ENCODE results near the gene SDK1. TPM values are rescaled to one million over a fixed set of nuclear protein-coding genes. Genes with fewer than 3 reads are reported as not detected.

Gene SDK1
- total RNA-seq, 1 donor from 2014 or later, result 0.16 TPM

GRCh38 chr7:4190010-4190981, 889.2 kb downstream of the SDK1 start:
- intact Hi-C loops (cut with micrococcal nuclease), result no loop called here
- no peak for DNase-seq
- H3K36me3 Mint-ChIP-seq (ENCODE audit: low read depth), result no peaks in the 10 kb centered on the region
- no peak overlapping the region for H3K27ac Mint-ChIP-seq
- H3K9me3 Mint-ChIP-seq, result no peaks in the 10 kb centered on the region
- no peaks in the 10 kb centered on the region for H3K4me1 Mint-ChIP-seq
- H3K27me3 Mint-ChIP-seq, result no peaks in the 10 kb centered on the region
- H3K4me3 Mint-ChIP-seq, result no peak overlapping the region

DNA sequence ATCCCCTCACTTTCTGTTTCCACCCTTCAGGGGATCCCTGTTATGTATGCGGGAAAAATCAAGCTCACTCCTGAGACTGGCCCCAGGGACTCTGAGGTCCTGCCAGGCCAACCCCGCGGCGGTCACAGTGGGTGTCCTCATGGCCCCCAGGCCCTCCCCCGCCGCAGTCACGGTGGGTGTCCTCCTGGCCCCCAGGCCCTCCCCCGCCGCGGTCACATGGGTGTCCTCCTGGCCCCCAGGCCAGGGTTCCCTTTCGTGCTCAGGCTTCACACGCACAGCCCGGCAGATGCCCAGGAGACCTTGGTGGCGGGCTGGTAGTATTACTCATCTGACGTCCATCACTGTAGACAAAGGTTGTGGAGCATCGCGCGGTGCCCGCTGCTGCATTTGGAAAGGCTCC, 890.0 kb downstream of the SDK1 start:
- Mint-ChIP-seq H3K27ac (no peak overlapping the region), H3K9me3 (no peaks in the 10 kb centered on the region), H3K36me3 (ENCODE audit: low read depth) (no peaks in the 10 kb centered on the region), H3K4me1 (no peaks in the 10 kb centered on the region), H3K27me3 (no peaks in the 10 kb centered on the region), H3K4me3 (no peak overlapping the region)
- no peak for DNase-seq
- intact Hi-C loops (cut with micrococcal nuclease), result no loop called here

- intact Hi-C loops (cut with micrococcal nuclease), result no loop called here
- no peaks in the 10 kb centered on the region for H3K27me3 Mint-ChIP-seq
- H3K36me3 Mint-ChIP-seq (ENCODE audit: low read depth), result no peaks in the 10 kb centered on the region
- no peak for DNase-seq
- no peaks in the 10 kb centered on the region for H3K9me3 Mint-ChIP-seq
- no peak overlapping the region for H3K4me3 Mint-ChIP-seq
- H3K27ac Mint-ChIP-seq, result no peak overlapping the region
- H3K4me1 Mint-ChIP-seq, result no peaks in the 10 kb centered on the region
Measured at GRCh38 chr7:4191525-4191924, 890.5 kb downstream of the SDK1 start.

GRCh38 chr7:4195660-4196059, 894.6 kb downstream of the SDK1 start:
- intact Hi-C loops (cut with micrococcal nuclease), result no loop called here
- H3K9me3 Mint-ChIP-seq, result no peaks in the 10 kb centered on the region
- H3K4me3 Mint-ChIP-seq, result no peak overlapping the region
- no peak for DNase-seq
- no peak overlapping the region for H3K27ac Mint-ChIP-seq
- H3K36me3 Mint-ChIP-seq (ENCODE audit: low read depth), result no peaks in the 10 kb centered on the region
- no peaks in the 10 kb centered on the region for H3K4me1 Mint-ChIP-seq
- H3K27me3 Mint-ChIP-seq, result no peaks in the 10 kb centered on the region

GRCh38 chr7:4196121-4196819, 895.2 kb downstream of the SDK1 start:
- H3K27me3 Mint-ChIP-seq, result no peaks in the 10 kb centered on the region

GRCh38 chr7:4198301-4198700, 897.2 kb downstream of the SDK1 start:
- H3K36me3 Mint-ChIP-seq (ENCODE audit: low read depth), result no peaks in the 10 kb centered on the region
- no peak for DNase-seq
- H3K27ac Mint-ChIP-seq, result no peak overlapping the region
- no peaks in the 10 kb centered on the region for H3K4me1 Mint-ChIP-seq
- no peak overlapping the region for H3K4me3 Mint-ChIP-seq
- intact Hi-C loops (cut with micrococcal nuclease), result no loop called here
- no peaks in the 10 kb centered on the region for H3K9me3 Mint-ChIP-seq
- no peaks in the 10 kb centered on the region for H3K27me3 Mint-ChIP-seq

More at GRCh38 chr7:4196121-4196819, 895.2 kb downstream of the SDK1 start:
- Mint-ChIP-seq H3K4me1 (no peaks in the 10 kb centered on the region), H3K4me3 (no peak overlapping the region), H3K36me3 (ENCODE audit: low read depth) (no peaks in the 10 kb centered on the region), H3K9me3 (no peaks in the 10 kb centered on the region), H3K27ac (no peak overlapping the region)
- intact Hi-C loops (cut with micrococcal nuclease), result no loop called here
- DNase-seq, result no peak

DNA sequence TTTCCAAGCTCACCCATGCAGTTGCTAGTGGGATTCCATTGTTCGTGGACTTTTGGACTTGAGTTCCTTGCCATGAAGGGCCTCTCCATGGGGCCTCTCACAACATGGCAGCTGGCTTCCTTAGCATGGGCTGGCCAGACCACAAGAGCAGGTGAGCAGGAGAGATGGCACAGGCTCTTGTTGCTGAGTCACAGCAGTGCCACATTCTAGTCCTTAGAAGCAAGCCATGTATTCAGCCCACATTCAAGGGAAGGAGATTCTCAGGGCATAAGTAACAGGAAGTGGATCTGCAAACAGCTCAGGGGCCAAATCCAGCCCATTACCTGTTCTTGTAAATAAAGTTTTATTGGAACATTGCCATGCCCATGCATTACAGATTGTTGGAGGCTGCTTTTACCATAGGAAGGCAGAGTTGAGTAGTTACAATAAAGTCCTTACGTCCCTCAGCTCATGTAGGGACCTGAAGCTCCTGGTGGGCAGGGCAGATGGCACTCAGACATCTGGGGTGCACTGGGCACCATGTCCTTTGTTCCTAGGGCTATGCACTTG, 899.6 kb downstream of the SDK1 start:
- Mint-ChIP-seq H3K4me3 (no peak overlapping the region), H3K27ac (no peak overlapping the region), H3K9me3 (no peaks in the 10 kb centered on the region), H3K27me3 (no peaks in the 10 kb centered on the region), H3K4me1 (no peaks in the 10 kb centered on the region), H3K36me3 (ENCODE audit: low read depth) (no peaks in the 10 kb centered on the region)
- intact Hi-C loops (cut with micrococcal nuclease), result no loop called here
- no peak for DNase-seq

DNA sequence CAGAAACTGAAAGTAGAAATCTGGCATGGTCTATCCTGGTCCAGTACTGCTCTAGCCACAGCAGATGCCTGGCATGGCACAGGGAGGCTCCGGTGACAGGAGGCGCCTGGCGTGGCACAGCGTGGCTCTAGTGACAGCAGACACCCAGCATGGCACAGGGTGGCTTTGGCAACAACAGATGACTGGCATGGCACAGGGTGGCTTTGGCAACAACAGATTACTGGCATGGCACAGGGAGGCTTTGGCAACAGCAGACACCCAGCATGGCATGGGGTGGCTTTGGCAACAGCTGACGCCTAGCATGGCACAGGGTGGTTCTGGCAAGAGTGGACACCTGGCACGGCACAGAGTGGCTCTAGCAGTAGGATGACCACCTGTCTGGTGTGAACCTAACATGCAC, 900.5 kb downstream of the SDK1 start:
- H3K4me3 Mint-ChIP-seq, result no peak overlapping the region
- no peaks in the 10 kb centered on the region for H3K36me3 Mint-ChIP-seq (ENCODE audit: low read depth)
- no peaks in the 10 kb centered on the region for H3K27me3 Mint-ChIP-seq
- H3K4me1 Mint-ChIP-seq, result no peaks in the 10 kb centered on the region
- H3K27ac Mint-ChIP-seq, result no peak overlapping the region
- H3K9me3 Mint-ChIP-seq, result no peaks in the 10 kb centered on the region
- intact Hi-C loops (cut with micrococcal nuclease), result no loop called here
- DNase-seq, result no peak

- no peaks in the 10 kb centered on the region for H3K9me3 Mint-ChIP-seq
- intact Hi-C loops (cut with micrococcal nuclease), result no loop called here
- no peak overlapping the region for H3K27ac Mint-ChIP-seq
- no peak overlapping the region for H3K4me3 Mint-ChIP-seq
- no peak for DNase-seq
- H3K27me3 Mint-ChIP-seq, result no peaks in the 10 kb centered on the region
- no peaks in the 10 kb centered on the region for H3K36me3 Mint-ChIP-seq (ENCODE audit: low read depth)
- H3K4me1 Mint-ChIP-seq, result no peaks in the 10 kb centered on the region
Measured at GRCh38 chr7:4202154-4202736, 901.2 kb downstream of the SDK1 start.

DNA sequence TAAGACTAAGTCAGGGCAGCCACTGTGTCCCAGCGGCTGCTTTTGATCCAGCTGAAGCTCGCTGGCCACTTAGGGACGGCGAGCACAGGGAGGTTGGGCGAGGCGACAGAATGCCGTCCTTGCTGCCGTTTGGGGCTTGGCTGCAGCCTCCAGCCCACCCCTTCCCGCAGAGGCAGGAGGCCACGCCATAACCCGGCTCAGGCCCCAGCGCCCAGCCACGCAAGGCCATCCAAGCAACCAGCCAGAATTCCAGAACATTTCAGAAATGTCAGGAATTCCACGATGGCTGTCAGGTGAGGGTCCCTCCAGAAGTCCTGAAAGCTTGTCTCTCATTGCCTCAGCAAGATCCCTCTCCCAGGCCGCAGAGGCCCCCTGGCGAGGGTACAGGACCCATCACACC, 901.9 kb downstream of the SDK1 start:
- H3K27ac Mint-ChIP-seq, result no peak overlapping the region
- H3K4me3 Mint-ChIP-seq, result no peak overlapping the region
- H3K27me3 Mint-ChIP-seq, result no peaks in the 10 kb centered on the region
- no peaks in the 10 kb centered on the region for H3K4me1 Mint-ChIP-seq
- DNase-seq, result no peak
- H3K36me3 Mint-ChIP-seq (ENCODE audit: low read depth), result no peaks in the 10 kb centered on the region
- intact Hi-C loops (cut with micrococcal nuclease), result no loop called here
- no peaks in the 10 kb centered on the region for H3K9me3 Mint-ChIP-seq

- H3K27ac Mint-ChIP-seq, result no peak overlapping the region
- DNase-seq, result no peak
- no peaks in the 10 kb centered on the region for H3K36me3 Mint-ChIP-seq (ENCODE audit: low read depth)
- no peaks in the 10 kb centered on the region for H3K9me3 Mint-ChIP-seq
- no peak overlapping the region for H3K4me3 Mint-ChIP-seq
- no peaks in the 10 kb centered on the region for H3K27me3 Mint-ChIP-seq
- intact Hi-C loops (cut with micrococcal nuclease), result no loop called here
- no peaks in the 10 kb centered on the region for H3K4me1 Mint-ChIP-seq
Measured at GRCh38 chr7:4203626-4204512, 902.8 kb downstream of the SDK1 start.

- Mint-ChIP-seq H3K4me3 (no peak overlapping the region), H3K27me3 (no peaks in the 10 kb centered on the region), H3K36me3 (ENCODE audit: low read depth) (no peaks in the 10 kb centered on the region), H3K9me3 (no peaks in the 10 kb centered on the region), H3K27ac (no peak overlapping the region), H3K4me1 (no peaks in the 10 kb centered on the region)
- no peak for DNase-seq
- intact Hi-C loops (cut with micrococcal nuclease), result no loop called here
Measured at GRCh38 chr7:4204513-4205165, 903.6 kb downstream of the SDK1 start.

GRCh38 chr7:4205828-4206227, 904.8 kb downstream of the SDK1 start:
- no peaks in the 10 kb centered on the region for H3K36me3 Mint-ChIP-seq (ENCODE audit: low read depth)
- no peak overlapping the region for H3K27ac Mint-ChIP-seq
- H3K4me1 Mint-ChIP-seq, result no peaks in the 10 kb centered on the region
- H3K27me3 Mint-ChIP-seq, result no peaks in the 10 kb centered on the region
- no peak overlapping the region for H3K4me3 Mint-ChIP-seq
- H3K9me3 Mint-ChIP-seq, result no peaks in the 10 kb centered on the region
- DNase-seq, result no peak
- intact Hi-C loops (cut with micrococcal nuclease), result no loop called here

All from activated CD4-positive, alpha-beta T cell treated with anti-CD3 and anti-CD28 coated beads, Interleukin-2, amount 10 ng/mL, durations not matched to agents 24 days and 14 days (primary cell).